ENCODE data around the gene ZCCHC10.

Gene ZCCHC10

DNA sequence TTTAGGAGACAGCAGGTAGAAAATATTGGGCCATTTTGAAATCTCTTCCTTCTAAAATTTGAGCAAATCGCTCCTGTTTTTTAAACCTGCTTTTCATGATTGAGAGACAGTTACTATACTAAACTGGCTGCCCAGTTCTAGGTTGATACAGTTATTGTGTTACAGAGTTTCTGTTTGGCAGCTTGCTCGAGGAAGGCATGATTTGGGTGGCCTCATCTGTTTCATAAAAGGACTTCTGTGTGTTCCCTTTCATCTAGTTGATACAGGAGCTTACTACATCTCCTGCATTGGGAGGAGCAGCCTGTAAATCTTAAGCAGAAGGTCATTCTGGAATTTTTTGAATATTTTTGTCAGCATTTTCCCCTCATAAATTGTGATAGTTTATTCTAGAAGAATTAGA, 39.7 kb upstream of the ZCCHC10 start:
- H3K36me3 ChIP-seq (ENCODE audit: insufficient read depth, low read length), result peaks cover 85% of the 10 kb centered on the region
- peaks cover 52% of the 10 kb centered on the region for H3K79me2 ChIP-seq (ENCODE audit: insufficient read depth, low read length)
- H3K4me2 ChIP-seq (ENCODE audit: low read length), result no peak overlapping the region
- no peak overlapping the region for H3K9ac ChIP-seq (ENCODE audit: low read length)
- no peak overlapping the region for H3K27ac ChIP-seq (ENCODE audit: low read depth, low read length, poor library complexity, severe bottlenecking)
- H3K27me3 ChIP-seq (ENCODE audit: insufficient read depth, low read length), result no peaks in the 10 kb centered on the region
- no peaks in the 10 kb centered on the region for H3K4me1 ChIP-seq (ENCODE audit: insufficient read depth, low read length, severe bottlenecking)
- H2AFZ ChIP-seq (ENCODE audit: low read length), result no peak overlapping the region
- no peaks in the 10 kb centered on the region for H3K9me3 ChIP-seq (ENCODE audit: low read length)
- TF ChIP-seq, protein P1, sequence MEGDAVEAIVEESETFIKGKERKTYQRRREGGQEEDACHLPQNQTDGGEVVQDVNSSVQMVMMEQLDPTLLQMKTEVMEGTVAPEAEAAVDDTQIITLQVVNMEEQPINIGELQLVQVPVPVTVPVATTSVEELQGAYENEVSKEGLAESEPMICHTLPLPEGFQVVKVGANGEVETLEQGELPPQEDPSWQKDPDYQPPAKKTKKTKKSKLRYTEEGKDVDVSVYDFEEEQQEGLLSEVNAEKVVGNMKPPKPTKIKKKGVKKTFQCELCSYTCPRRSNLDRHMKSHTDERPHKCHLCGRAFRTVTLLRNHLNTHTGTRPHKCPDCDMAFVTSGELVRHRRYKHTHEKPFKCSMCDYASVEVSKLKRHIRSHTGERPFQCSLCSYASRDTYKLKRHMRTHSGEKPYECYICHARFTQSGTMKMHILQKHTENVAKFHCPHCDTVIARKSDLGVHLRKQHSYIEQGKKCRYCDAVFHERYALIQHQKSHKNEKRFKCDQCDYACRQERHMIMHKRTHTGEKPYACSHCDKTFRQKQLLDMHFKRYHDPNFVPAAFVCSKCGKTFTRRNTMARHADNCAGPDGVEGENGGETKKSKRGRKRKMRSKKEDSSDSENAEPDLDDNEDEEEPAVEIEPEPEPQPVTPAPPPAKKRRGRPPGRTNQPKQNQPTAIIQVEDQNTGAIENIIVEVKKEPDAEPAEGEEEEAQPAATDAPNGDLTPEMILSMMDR (IDR thresholded peaks at IDR 0.05; ENCODE audit: low read length), result no peak
- TF ChIP-seq EZH2 (IDR thresholded peaks at IDR 0.05; ENCODE audit: borderline replicate concordance, low read length), result no peak
- H3F3A ChIP-seq (ENCODE audit: insufficient read depth, low read length), result no peaks in the 10 kb centered on the region
- no peaks in the 10 kb centered on the region for H4K20me1 ChIP-seq (ENCODE audit: insufficient read depth, low read length)
- no peak overlapping the region for H3K4me3 ChIP-seq (ENCODE audit: low read depth, low read length, poor library complexity, severe bottlenecking)
- H3K9me2 ChIP-seq (ENCODE audit: low read depth, low read length), result no peaks in the 10 kb centered on the region

DNA sequence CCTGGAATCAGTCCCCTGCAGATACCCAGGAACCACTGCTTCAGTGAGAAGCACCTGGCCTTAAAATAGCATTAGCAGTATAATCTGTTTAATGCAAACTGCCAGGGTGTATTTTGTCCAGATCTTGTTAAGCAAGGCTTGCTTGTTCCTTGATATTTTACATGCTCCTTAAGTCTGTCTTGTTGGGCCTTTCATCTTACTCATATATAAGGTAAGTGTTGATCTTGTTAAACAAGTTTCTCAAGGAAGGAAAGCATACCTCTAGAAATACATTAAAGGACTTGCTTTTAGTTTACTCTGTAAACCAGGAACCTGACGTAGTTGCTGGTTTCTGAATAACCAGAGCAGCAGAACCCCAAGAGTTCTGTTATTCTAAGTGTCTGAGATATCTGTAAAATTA, 39.1 kb upstream of the ZCCHC10 start:
- H3K9ac ChIP-seq (ENCODE audit: low read length), result no peak overlapping the region
- no peaks in the 10 kb centered on the region for H3K4me1 ChIP-seq (ENCODE audit: insufficient read depth, low read length, severe bottlenecking)
- H3K27ac ChIP-seq (ENCODE audit: low read depth, low read length, poor library complexity, severe bottlenecking), result no peak overlapping the region
- H4K20me1 ChIP-seq (ENCODE audit: insufficient read depth, low read length), result no peaks in the 10 kb centered on the region
- peaks cover 80% of the 10 kb centered on the region for H3K36me3 ChIP-seq (ENCODE audit: insufficient read depth, low read length)
- no peak overlapping the region for H3K4me3 ChIP-seq (ENCODE audit: low read depth, low read length, poor library complexity, severe bottlenecking)
- TF ChIP-seq, protein P1 (IDR thresholded peaks at IDR 0.05; ENCODE audit: low read length), result no peak
- TF ChIP-seq EZH2 (IDR thresholded peaks at IDR 0.05; ENCODE audit: borderline replicate concordance, low read length), result no peak
- H3F3A ChIP-seq (ENCODE audit: insufficient read depth, low read length), result no peaks in the 10 kb centered on the region
- H3K4me2 ChIP-seq (ENCODE audit: low read length), result no peak overlapping the region
- H2AFZ ChIP-seq (ENCODE audit: low read length), result no peak overlapping the region
- H3K79me2 ChIP-seq (ENCODE audit: insufficient read depth, low read length), result peaks cover 57% of the 10 kb centered on the region
- H3K27me3 ChIP-seq (ENCODE audit: insufficient read depth, low read length), result no peaks in the 10 kb centered on the region
- no peaks in the 10 kb centered on the region for H3K9me3 ChIP-seq (ENCODE audit: low read length)
- H3K9me2 ChIP-seq (ENCODE audit: low read depth, low read length), result no peaks in the 10 kb centered on the region

GRCh38 chr5:133063965-133064364, 37.6 kb upstream of the ZCCHC10 start:
- no peaks in the 10 kb centered on the region for H4K20me1 ChIP-seq (ENCODE audit: insufficient read depth, low read length)
- TF ChIP-seq, protein P1 (IDR thresholded peaks at IDR 0.05; ENCODE audit: low read length), result no peak
- no peak for TF ChIP-seq EZH2 (IDR thresholded peaks at IDR 0.05; ENCODE audit: borderline replicate concordance, low read length)

More at GRCh38 chr5:133063965-133064364, 37.6 kb upstream of the ZCCHC10 start:
- Histone ChIP-seq H3K79me2 (ENCODE audit: insufficient read depth, low read length) (peaks cover 71% of the 10 kb centered on the region), H3K36me3 (ENCODE audit: insufficient read depth, low read length) (peaks cover 69% of the 10 kb centered on the region), H3F3A (ENCODE audit: insufficient read depth, low read length) (no peaks in the 10 kb centered on the region), H3K4me1 (ENCODE audit: insufficient read depth, low read length, severe bottlenecking) (peaks cover 3% of the 10 kb centered on the region), H3K27ac (ENCODE audit: low read depth, low read length, poor library complexity, severe bottlenecking) (no peak overlapping the region), H3K9me2 (ENCODE audit: low read depth, low read length) (no peaks in the 10 kb centered on the region), H3K9me3 (ENCODE audit: low read length) (no peaks in the 10 kb centered on the region), H3K4me2 (ENCODE audit: low read length) (no peak overlapping the region), H3K4me3 (ENCODE audit: low read depth, low read length, poor library complexity, severe bottlenecking) (no peak overlapping the region), H3K27me3 (ENCODE audit: insufficient read depth, low read length) (no peaks in the 10 kb centered on the region), H2AFZ (ENCODE audit: low read length) (no peak overlapping the region), H3K9ac (ENCODE audit: low read length) (no peak overlapping the region)

Measured in OCI-LY1 (cell line).